CD4-positive, alpha-beta memory T cell (primary cell): ENCODE measurements around the gene FAIM2. TPM values are rescaled to one million over a fixed set of nuclear protein-coding genes. Genes with fewer than 3 reads are reported as not detected.

Experiments used
- CTCF ChIA-PET: fragments of 350-600 bp; sonication (Branson Sonifier 250); formaldehyde crosslinking; loops from one replicate; lab custom pipeline; 2021; ENCODE audit warnings: inconsistent platforms; ENCODE audit not compliant: partially characterized antibody; lab: Charles Lee
- POLR2A ChIA-PET: fragments of 350-600 bp; sonication (Branson Sonifier 250); formaldehyde crosslinking; loops from one replicate; lab custom pipeline; 2021; ENCODE audit not compliant: partially characterized antibody; lab: Charles Lee
- DNase-seq, 5 donors: peaks; one replicate each; pipeline versions ENCODE4 v3.0.0 to v3.0.0-alpha.2; 2020 to 2022; ENCODE audit warnings: mixed read lengths in 1 of 5
- H3K27ac ChIP-seq: one replicate; pipeline ENCODE4 v1.7.0; 2013; ENCODE audit warnings: low read depth, low read length
- H3K27me3 ChIP-seq: 2 replicates; pipeline ENCODE4 v1.7.0; 2013; ENCODE audit warnings: mild to moderate bottlenecking, low read length, moderate library complexity; ENCODE audit not compliant: insufficient read depth
- H3K36me3 ChIP-seq: 2 replicates; pipeline ENCODE4 v1.7.0; 2013; ENCODE audit warnings: mild to moderate bottlenecking, low read length, moderate library complexity; ENCODE audit not compliant: insufficient read depth
- H3K4me1 ChIP-seq: 2 replicates; pipeline ENCODE4 v1.7.0; 2013; ENCODE audit warnings: mild to moderate bottlenecking, low read length, moderate library complexity; ENCODE audit not compliant: insufficient read depth
- H3K4me3 ChIP-seq, 2 donors: one replicate each; pipeline ENCODE4 v1.7.0; 2013; ENCODE audit warnings: low read length in 2 of 2, mild to moderate bottlenecking in 1 of 2
- H3K9me3 ChIP-seq, 2 donors: one replicate each; pipeline ENCODE4 v1.7.0; 2013; ENCODE audit warnings: low read length in 2 of 2, control low read depth in 1 of 2; ENCODE audit not compliant: control insufficient read depth in 1 of 2
- H3K27ac Mint-ChIP-seq, 7 donors: one replicate each; pipeline ENCODE4 v1.8.0; 2020 to 2021; ENCODE audit warnings: mixed read lengths in 7 of 7, mild to moderate bottlenecking in 6 of 7, inconsistent platforms in 3 of 7, moderate library complexity in 3 of 7
- H3K27me3 Mint-ChIP-seq, 2 donors: one replicate each; pipeline ENCODE4 v1.8.0; 2020 to 2021; ENCODE audit warnings: mixed read lengths in 2 of 2
- H3K36me3 Mint-ChIP-seq, 2 donors: one replicate each; pipeline ENCODE4 v1.8.0; 2020 to 2021; ENCODE audit warnings: mixed read lengths in 2 of 2, inconsistent platforms in 1 of 2, mild to moderate bottlenecking in 1 of 2
- H3K4me1 Mint-ChIP-seq, 4 donors: one replicate each; pipeline ENCODE4 v1.8.0; 2020 to 2021; ENCODE audit warnings: mixed read lengths in 4 of 4, mild to moderate bottlenecking in 1 of 4
- H3K4me3 Mint-ChIP-seq, 8 donors: one replicate each; pipeline ENCODE4 v1.8.0; 2020 to 2021; ENCODE audit warnings: mixed read lengths in 8 of 8, mild to moderate bottlenecking in 7 of 8, moderate library complexity in 6 of 8, inconsistent platforms in 3 of 8
- H3K9me3 Mint-ChIP-seq, 8 donors: one replicate each; pipeline ENCODE4 v1.8.0; 2020 to 2021; ENCODE audit warnings: mixed read lengths in 8 of 8, mild to moderate bottlenecking in 5 of 8, inconsistent platforms in 3 of 8, moderate library complexity in 1 of 8
- intact Hi-C: fragments of 100-400 bp; cut with micrococcal nuclease; formaldehyde crosslinking; loops from one replicate; pipeline ENCODE4 v1.15.1; 2023
- polyA plus RNA-seq, 2 donors: library from polyadenylated mRNA; unstranded; fragments of 300-500 nt; fragmentation: Illumina TruSeq; gene quantifications; one replicate each; pipeline ENCODE4 v1.2.3, GENCODE V29; 2021
- total RNA-seq, 2 experiments: library from RNA; stranded (reverse); gene quantifications; one replicate each; pipeline ENCODE4 v1.2.3, GENCODE V29; 2021

Gene FAIM2
- total and polyA plus RNA-seq, 4 experiments from 2014 or later: 0.08 to 0.59 (median 0.17) TPM; not detected in 1

DNA sequence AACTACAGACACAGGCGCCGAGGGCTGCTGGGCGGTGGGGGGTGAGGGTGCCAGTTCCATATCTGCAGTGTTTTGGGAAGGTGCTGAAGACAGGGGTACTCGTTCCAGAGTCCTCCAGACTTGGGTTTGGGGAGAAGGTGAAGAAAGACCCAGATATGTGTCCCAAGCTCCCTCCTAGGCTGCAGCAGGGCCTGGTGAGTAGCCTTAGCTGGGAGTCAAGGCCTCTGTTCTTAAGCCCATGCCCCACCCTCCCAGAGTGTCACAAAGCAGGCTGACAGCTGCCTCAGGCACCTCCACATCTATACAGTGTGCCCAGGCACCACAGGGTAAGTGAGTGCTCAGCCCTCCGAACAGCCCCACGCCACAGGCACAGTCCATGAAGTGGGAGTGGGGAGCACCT lies 79.7 kb downstream of the FAIM2 start:
- no peak overlapping the region for H3K27ac ChIP-seq
- no peak for DNase-seq
- H3K9me3 ChIP-seq: no peaks in the 10 kb centered on the region
- peaks cover 36% of the 10 kb centered on the region for H3K4me1 ChIP-seq
- peak overlapping the region in 3 of 7 donors; percentile 7 to 55 (median 42) for H3K27ac Mint-ChIP-seq
- intact Hi-C loops: no loop called here
- H3K36me3 Mint-ChIP-seq: peaks cover 3 to 4% of the 10 kb centered on the region in 2 donors
- H3K27me3 Mint-ChIP-seq: no peaks in the 10 kb centered on the region
- H3K4me3 Mint-ChIP-seq: peak overlapping the region in 1 of 8 donors; percentile 10
- H3K36me3 ChIP-seq: no peaks in the 10 kb centered on the region
- no peak overlapping the region for H3K4me3 ChIP-seq
- POLR2A ChIA-PET: interaction anchor here (0.6 kb wide), 1 partner anchor 1623 kb away, joined by 4 read pairs; no protein-coding TSS in a partner anchor
- no peaks in the 10 kb centered on the region for H3K27me3 ChIP-seq
- CTCF ChIA-PET: no interaction called here
- H3K9me3 Mint-ChIP-seq: no peaks in the 10 kb centered on the region
- peaks cover 22 to 53% (median 39%) of the 10 kb centered on the region in 4 donors for H3K4me1 Mint-ChIP-seq

- H3K27me3 ChIP-seq: no peaks in the 10 kb centered on the region
- H3K4me3 Mint-ChIP-seq: no peak overlapping the region
- intact Hi-C loops: no loop called here
These were observed 80.3 kb downstream of the FAIM2 start for GRCh38 chr12:49823350-49823749.

GRCh38 chr12:49821373-49822287 lies 82.1 kb downstream of the FAIM2 start:
- POLR2A ChIA-PET: no interaction called here

More at GRCh38 chr12:49823350-49823749, 80.3 kb downstream of the FAIM2 start:
- Histone ChIP-seq H3K4me3 (no peak overlapping the region), H3K27ac (no peak overlapping the region), H3K36me3 (no peaks in the 10 kb centered on the region), H3K4me1 (peaks cover 32% of the 10 kb centered on the region), H3K9me3 (no peaks in the 10 kb centered on the region)
- H3K9me3 Mint-ChIP-seq: no peaks in the 10 kb centered on the region
- peaks cover under 1 to 4% of the 10 kb centered on the region in 2 donors for H3K36me3 Mint-ChIP-seq
- no peak for DNase-seq
- POLR2A ChIA-PET: interaction anchor here (0.6 kb wide), 1 partner anchor 1622 kb away, joined by 4 read pairs; no protein-coding TSS in a partner anchor
- H3K4me1 Mint-ChIP-seq: peaks cover 19 to 47% (median 33%) of the 10 kb centered on the region in 4 donors
- H3K27ac Mint-ChIP-seq: peak overlapping the region in 2 of 7 donors; percentile 7 to 48
- CTCF ChIA-PET: no interaction called here
- no peaks in the 10 kb centered on the region for H3K27me3 Mint-ChIP-seq

GRCh38 chr12:49819786-49820185 lies 83.9 kb downstream of the FAIM2 start:
- Histone ChIP-seq H3K4me1 (peaks cover 19% of the 10 kb centered on the region), H3K27me3 (no peaks in the 10 kb centered on the region), H3K36me3 (no peaks in the 10 kb centered on the region), H3K27ac (no peak overlapping the region), H3K9me3 (no peaks in the 10 kb centered on the region), H3K4me3 (no peak overlapping the region)
- H3K27ac Mint-ChIP-seq: peak overlapping the region in 3 of 7 donors; percentile 69 to 77 (median 72)
- peaks cover 5 to 8% of the 10 kb centered on the region in 2 donors for H3K36me3 Mint-ChIP-seq
- no peak overlapping the region for H3K4me3 Mint-ChIP-seq
- no peaks in the 10 kb centered on the region for H3K27me3 Mint-ChIP-seq
- ChIA-PET POLR2A (interaction anchor here (0.7 to 1.3 kb wide), 3 partner anchors 8 to 78 kb away, joined by 3 to 4 read pairs (median 3); partner anchors contain the start of genes BCDIN3D, NCKAP5L and TMBIM6), CTCF (interaction anchor here (0.7 kb wide), 2 partner anchors 247 to 321 kb away, joined by 3 to 4 read pairs; no protein-coding TSS in a partner anchor)
- intact Hi-C loops: no loop called here
- no peak for DNase-seq
- H3K9me3 Mint-ChIP-seq: no peaks in the 10 kb centered on the region
- peaks cover 11 to 33% (median 17%) of the 10 kb centered on the region in 4 donors for H3K4me1 Mint-ChIP-seq

More at GRCh38 chr12:49821373-49822287, 82.1 kb downstream of the FAIM2 start:
- intact Hi-C loops: no loop called here
- Mint-ChIP-seq H3K4me3 (peak overlapping the region in 2 of 8 donors; percentile 15 to 34), H3K27ac (peak overlapping the region in 3 of 7 donors; percentile 22 to 73 (median 48)), H3K4me1 (peaks cover 14 to 39% (median 26%) of the 10 kb centered on the region in 4 donors), H3K27me3 (no peaks in the 10 kb centered on the region), H3K36me3 (peaks cover 3 to 4% of the 10 kb centered on the region in 2 donors), H3K9me3 (no peaks in the 10 kb centered on the region)
- H3K36me3 ChIP-seq: no peaks in the 10 kb centered on the region
- no peak for DNase-seq
- no peaks in the 10 kb centered on the region for H3K9me3 ChIP-seq
- CTCF ChIA-PET: interaction anchor here (0.6 to 1.5 kb wide), 4 partner anchors 17 to 84 kb away, joined by 3 read pairs; no protein-coding TSS in a partner anchor
- no peak overlapping the region for H3K4me3 ChIP-seq
- H3K4me1 ChIP-seq: peaks cover 22% of the 10 kb centered on the region
- no peaks in the 10 kb centered on the region for H3K27me3 ChIP-seq
- H3K27ac ChIP-seq: no peak overlapping the region

GRCh38 chr12:49818241-49818895 lies 85.3 kb downstream of the FAIM2 start:
- CTCF ChIA-PET: no interaction called here

More at GRCh38 chr12:49818241-49818895, 85.3 kb downstream of the FAIM2 start:
- Mint-ChIP-seq H3K4me1 (peaks cover 11 to 33% (median 16%) of the 10 kb centered on the region in 4 donors), H3K36me3 (peaks cover 5 to 8% of the 10 kb centered on the region in 2 donors), H3K27ac (peak overlapping the region in 1 of 7 donors; percentile 18), H3K9me3 (no peaks in the 10 kb centered on the region), H3K4me3 (no peak overlapping the region), H3K27me3 (no peaks in the 10 kb centered on the region)
- DNase-seq: no peak
- no peaks in the 10 kb centered on the region for H3K36me3 ChIP-seq
- H3K27ac ChIP-seq: no peak overlapping the region
- peaks cover 19% of the 10 kb centered on the region for H3K4me1 ChIP-seq
- intact Hi-C loops: no loop called here
- POLR2A ChIA-PET: no interaction called here
- H3K27me3 ChIP-seq: no peaks in the 10 kb centered on the region
- H3K4me3 ChIP-seq: no peak overlapping the region
- H3K9me3 ChIP-seq: no peaks in the 10 kb centered on the region
